Vagina (tissue), 2 donors: ENCODE measurements around the gene PROB1.

Experiments
- POLR2A ChIP-seq, 2 donors: fragments of 450-650 bp; IDR thresholded peaks; one replicate each; pipeline ENCODE4 v1.6.1; 2017; ENCODE audit warnings: antibody characterized with exemption in 2 of 2, mild to moderate bottlenecking in 2 of 2, moderate library complexity in 2 of 2
- TF ChIP-seq, protein P1 (sequence below), 3 experiments: fragments of 450-650 bp in 2 of 3; fragments of 200-600 bp in 1 of 3; sonication (generic) in 1 of 3; IDR thresholded peaks; one replicate each; pipeline ENCODE4 v1.5.1; 2017 to 2019; ENCODE audit warnings: antibody characterized with exemption in 3 of 3, mild to moderate bottlenecking in 2 of 3, moderate library complexity in 2 of 3

DNA sequence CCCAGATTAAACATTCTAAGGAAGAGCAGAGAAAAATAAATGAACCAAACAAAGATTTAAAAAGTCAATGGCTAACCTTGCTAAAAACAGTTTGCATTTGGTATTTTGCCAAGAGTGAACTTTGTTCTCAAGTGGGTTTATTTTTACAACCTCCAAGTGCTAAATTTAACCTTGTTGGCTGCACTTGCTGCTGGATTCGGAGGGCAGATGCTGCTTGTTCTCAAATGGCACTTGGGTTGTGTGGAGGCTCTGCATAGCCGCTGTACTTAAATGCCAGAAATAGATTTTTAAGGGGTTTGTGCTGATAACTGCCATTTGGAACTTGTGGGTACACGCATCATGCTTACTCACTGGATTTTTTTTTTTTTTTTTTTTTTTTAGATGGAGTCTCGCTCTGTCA lies 22.3 kb upstream of the PROB1 start:
- no peak for TF ChIP-seq POLR2A (IDR thresholded peaks at IDR 0.05)
- TF ChIP-seq, protein P1, sequence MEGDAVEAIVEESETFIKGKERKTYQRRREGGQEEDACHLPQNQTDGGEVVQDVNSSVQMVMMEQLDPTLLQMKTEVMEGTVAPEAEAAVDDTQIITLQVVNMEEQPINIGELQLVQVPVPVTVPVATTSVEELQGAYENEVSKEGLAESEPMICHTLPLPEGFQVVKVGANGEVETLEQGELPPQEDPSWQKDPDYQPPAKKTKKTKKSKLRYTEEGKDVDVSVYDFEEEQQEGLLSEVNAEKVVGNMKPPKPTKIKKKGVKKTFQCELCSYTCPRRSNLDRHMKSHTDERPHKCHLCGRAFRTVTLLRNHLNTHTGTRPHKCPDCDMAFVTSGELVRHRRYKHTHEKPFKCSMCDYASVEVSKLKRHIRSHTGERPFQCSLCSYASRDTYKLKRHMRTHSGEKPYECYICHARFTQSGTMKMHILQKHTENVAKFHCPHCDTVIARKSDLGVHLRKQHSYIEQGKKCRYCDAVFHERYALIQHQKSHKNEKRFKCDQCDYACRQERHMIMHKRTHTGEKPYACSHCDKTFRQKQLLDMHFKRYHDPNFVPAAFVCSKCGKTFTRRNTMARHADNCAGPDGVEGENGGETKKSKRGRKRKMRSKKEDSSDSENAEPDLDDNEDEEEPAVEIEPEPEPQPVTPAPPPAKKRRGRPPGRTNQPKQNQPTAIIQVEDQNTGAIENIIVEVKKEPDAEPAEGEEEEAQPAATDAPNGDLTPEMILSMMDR (IDR thresholded peaks at IDR 0.05): no peak
